ENCODE measurements around the gene BCAS3.

DNA sequence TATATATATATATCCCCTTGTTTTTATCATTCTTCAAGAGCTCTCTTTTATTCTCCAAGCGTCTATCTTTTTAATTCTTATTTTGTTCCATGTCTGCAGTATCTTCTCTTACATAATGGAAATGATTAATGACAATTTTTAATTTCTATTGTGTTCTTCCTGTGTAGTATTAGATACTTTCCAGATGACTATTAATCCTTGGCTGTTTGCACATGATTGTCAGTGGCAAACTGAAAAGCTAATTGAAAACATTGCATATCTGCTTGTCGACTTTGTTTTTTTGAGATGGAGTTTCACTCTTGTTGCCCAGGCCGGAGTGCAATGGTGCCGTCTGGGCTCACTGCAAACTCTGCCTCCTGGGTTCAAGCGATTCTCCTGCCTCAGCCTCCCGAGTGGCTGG is 124.7 kb downstream of the BCAS3 start:
- TF ChIP-seq, protein P1, sequence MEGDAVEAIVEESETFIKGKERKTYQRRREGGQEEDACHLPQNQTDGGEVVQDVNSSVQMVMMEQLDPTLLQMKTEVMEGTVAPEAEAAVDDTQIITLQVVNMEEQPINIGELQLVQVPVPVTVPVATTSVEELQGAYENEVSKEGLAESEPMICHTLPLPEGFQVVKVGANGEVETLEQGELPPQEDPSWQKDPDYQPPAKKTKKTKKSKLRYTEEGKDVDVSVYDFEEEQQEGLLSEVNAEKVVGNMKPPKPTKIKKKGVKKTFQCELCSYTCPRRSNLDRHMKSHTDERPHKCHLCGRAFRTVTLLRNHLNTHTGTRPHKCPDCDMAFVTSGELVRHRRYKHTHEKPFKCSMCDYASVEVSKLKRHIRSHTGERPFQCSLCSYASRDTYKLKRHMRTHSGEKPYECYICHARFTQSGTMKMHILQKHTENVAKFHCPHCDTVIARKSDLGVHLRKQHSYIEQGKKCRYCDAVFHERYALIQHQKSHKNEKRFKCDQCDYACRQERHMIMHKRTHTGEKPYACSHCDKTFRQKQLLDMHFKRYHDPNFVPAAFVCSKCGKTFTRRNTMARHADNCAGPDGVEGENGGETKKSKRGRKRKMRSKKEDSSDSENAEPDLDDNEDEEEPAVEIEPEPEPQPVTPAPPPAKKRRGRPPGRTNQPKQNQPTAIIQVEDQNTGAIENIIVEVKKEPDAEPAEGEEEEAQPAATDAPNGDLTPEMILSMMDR (IDR thresholded peaks at IDR 0.05) = no peak
- TF ChIP-seq EP300 (IDR thresholded peaks at IDR 0.05) = no peak

All from ovary (tissue), 3 donors.